Chondrocyte (in vitro differentiated cells): Measurements from ENCODE around the gene TWSG1. TPM values are rescaled to one million over a fixed set of nuclear protein-coding genes. Genes with fewer than 3 reads are reported as not detected.
"Not testable (repeated sequence)": the region's sequence is repeated elsewhere in the genome, so short reads cannot be mapped to it uniquely, and the experiment has no call there.

Experiments
- DNase-seq: peaks from one replicate; pipeline ENCODE4 v3.0.0; 2021; ENCODE audit warnings: mixed read lengths, low spot score
- H3K27ac Mint-ChIP-seq: one replicate; pipeline ENCODE4 v1.8.0; 2021; ENCODE audit warnings: mild to moderate bottlenecking, moderate library complexity, mixed read lengths; ENCODE audit not compliant: unreplicated experiment
- H3K27me3 Mint-ChIP-seq: 2 replicates; pipeline ENCODE4 v1.8.0; 2021; ENCODE audit warnings: low read depth, mixed read lengths
- H3K36me3 Mint-ChIP-seq: 2 replicates; pipeline ENCODE4 v1.8.0; 2021; ENCODE audit warnings: low read depth, mixed read lengths
- H3K4me1 Mint-ChIP-seq: 2 replicates; pipeline ENCODE4 v1.8.0; 2021; ENCODE audit warnings: low read depth, mild to moderate bottlenecking, mixed read lengths
- H3K4me3 Mint-ChIP-seq: one replicate; pipeline ENCODE4 v1.8.0; 2021; ENCODE audit warnings: mild to moderate bottlenecking, moderate library complexity, mixed read lengths; ENCODE audit not compliant: unreplicated experiment
- H3K9me3 Mint-ChIP-seq: 2 replicates; pipeline ENCODE4 v1.8.0; 2021; ENCODE audit warnings: low read depth, mixed read lengths
- CTCF ChIP-seq: fragments of 200-600 bp; sonication (generic); IDR thresholded peaks from 2 replicates; pipeline ENCODE4 v1.5.0; 2021; ENCODE audit warnings: antibody characterized with exemption, mild to moderate bottlenecking, moderate library complexity
- total RNA-seq: library from RNA; stranded (reverse); gene quantifications from 3 replicates; pipeline ENCODE4 v1.2.1, GENCODE V29; 2021

The TWSG1 gene
- total RNA-seq, 1 donor from 2014 or later, result 99.5 TPM

GRCh38 chr18:9449600-9450414, 115.2 kb downstream of the TWSG1 start:
- H3K27me3 Mint-ChIP-seq, result peaks cover 2% of the 10 kb centered on the region
- TF ChIP-seq CTCF, result no peak
- DNase-seq, result no peak
- no peaks in the 10 kb centered on the region for H3K4me1 Mint-ChIP-seq
- H3K36me3 Mint-ChIP-seq, result peaks cover 2% of the 10 kb centered on the region
- no peak overlapping the region for H3K4me3 Mint-ChIP-seq
- no peak overlapping the region for H3K27ac Mint-ChIP-seq
- H3K9me3 Mint-ChIP-seq, result peaks cover 7% of the 10 kb centered on the region

- H3K9me3 Mint-ChIP-seq, result peaks cover 12% of the 10 kb centered on the region
- not testable (repeated sequence) for DNase-seq, H3K27ac Mint-ChIP-seq, H3K27me3 Mint-ChIP-seq, H3K4me3 Mint-ChIP-seq, H3K4me1 Mint-ChIP-seq, H3K36me3 Mint-ChIP-seq
Measured at GRCh38 chr18:9450920-9451319, 116.3 kb downstream of the TWSG1 start.

Other genes with a start within 250 kb of the TWSG1 start
- 76.1 to 90.5 TPM (median 80.5 TPM) in 3 replicates for gene NDUFV2, start 232.1 kb upstream of the TWSG1 start, total RNA-seq
- 33.2 to 39.1 TPM (median 34.0 TPM) in 3 replicates for gene ANKRD12, start 198.0 kb upstream of the TWSG1 start, total RNA-seq
- gene RALBP1, start 140.7 kb downstream of the TWSG1 start, total RNA-seq, result 46.4 to 53.9 TPM (median 50.8 TPM) in 3 replicates